RWPE2 (cell line): ENCODE measurements around the gene WNT9A.
"Not testable (repeated sequence)": the region's sequence is repeated elsewhere in the genome, so short reads cannot be mapped to it uniquely, and the experiment has no call there.

Experiments used
- ATAC-seq: fragments of 200-7000 bp; cut with Tn5 transposase; 3 replicates; pipeline ENCODE4 v1.9.1; 2021; ENCODE audit warnings: low read depth
- DNase-seq: peaks from one replicate; pipeline ENCODE4 v3.0.0-alpha.2; 2020; ENCODE audit warnings: low spot score
- H3K27ac ChIP-seq: fragments of 450-650 bp; 2 replicates; pipeline ENCODE4 v1.5.1; 2017; ENCODE audit warnings: mild to moderate bottlenecking; ENCODE audit not compliant: poor library complexity, severe bottlenecking
- H3K27me3 ChIP-seq: fragments of 250-450 bp; sonication (Bioruptor Pico); 2 replicates; pipeline ENCODE4 v1.5.1; 2021; ENCODE audit warnings: mild to moderate bottlenecking, moderate library complexity; ENCODE audit not compliant: insufficient read depth, poor library complexity, severe bottlenecking
- H3K36me3 ChIP-seq: fragments of 250-450 bp; sonication (Bioruptor Pico); 2 replicates; pipeline ENCODE4 v1.5.1; 2020; ENCODE audit warnings: low read depth, mild to moderate bottlenecking, moderate library complexity
- H3K4me1 ChIP-seq: fragments of 250-450 bp; sonication (Bioruptor Pico); 2 replicates; pipeline ENCODE4 v1.5.1; 2021; ENCODE audit warnings: mild to moderate bottlenecking, moderate library complexity; ENCODE audit not compliant: insufficient read depth, poor library complexity, severe bottlenecking
- H3K4me3 ChIP-seq: fragments of 250-450 bp; sonication (Bioruptor Pico); 2 replicates; pipeline ENCODE4 v1.5.1; 2021; ENCODE audit warnings: mild to moderate bottlenecking, moderate library complexity; ENCODE audit not compliant: severe bottlenecking
- H3K9me3 ChIP-seq: fragments of 250-450 bp; sonication (Bioruptor Pico); 2 replicates; pipeline ENCODE4 v1.5.1; 2021; ENCODE audit warnings: mild to moderate bottlenecking, moderate library complexity; ENCODE audit not compliant: severe bottlenecking
- CTCF ChIP-seq: fragments of 450-650 bp; IDR thresholded peaks from one replicate; pipeline ENCODE4 v1.5.1; 2017; ENCODE audit warnings: mild to moderate bottlenecking, moderate library complexity; ENCODE audit not compliant: poor library complexity, severe bottlenecking

WNT9A gene

GRCh38 chr1:227910511-227911153 lies 37.1 kb downstream of the WNT9A start:
- no peaks in the 10 kb centered on the region for H3K4me1 ChIP-seq
- H3K9me3 ChIP-seq = no peaks in the 10 kb centered on the region
- no peaks in the 10 kb centered on the region for H3K36me3 ChIP-seq
- DNase-seq (no peak), ATAC-seq (no peak)
- no peak overlapping the region for H3K27ac ChIP-seq
- H3K4me3 ChIP-seq = no peak overlapping the region
- H3K27me3 ChIP-seq = no peaks in the 10 kb centered on the region
- no peak for TF ChIP-seq CTCF

GRCh38 chr1:227909923-227910328 lies 37.8 kb downstream of the WNT9A start:
- not testable (repeated sequence) for H3K27ac ChIP-seq, DNase-seq, H3K9me3 ChIP-seq, ATAC-seq, H3K4me1 ChIP-seq, H3K4me3 ChIP-seq, H3K36me3 ChIP-seq, H3K27me3 ChIP-seq

GRCh38 chr1:227909188-227909587 lies 38.5 kb downstream of the WNT9A start:
- no peak overlapping the region for H3K27ac ChIP-seq
- no peaks in the 10 kb centered on the region for H3K27me3 ChIP-seq
- DNase-seq (no peak), ATAC-seq (no peak)
- no peaks in the 10 kb centered on the region for H3K9me3 ChIP-seq
- H3K4me3 ChIP-seq = no peak overlapping the region
- no peak for TF ChIP-seq CTCF
- no peaks in the 10 kb centered on the region for H3K36me3 ChIP-seq
- no peaks in the 10 kb centered on the region for H3K4me1 ChIP-seq

- Histone ChIP-seq H3K4me1 (no peaks in the 10 kb centered on the region), H3K27me3 (no peaks in the 10 kb centered on the region), H3K36me3 (no peaks in the 10 kb centered on the region), H3K27ac (no peak overlapping the region), H3K9me3 (no peaks in the 10 kb centered on the region), H3K4me3 (no peak overlapping the region)
- TF ChIP-seq CTCF = no peak
- DNase-seq (no peak), ATAC-seq (no peak)
Measured at GRCh38 chr1:227908359-227908758, 39.4 kb downstream of the WNT9A start.

- Histone ChIP-seq H3K4me1 (no peaks in the 10 kb centered on the region), H3K9me3 (no peaks in the 10 kb centered on the region), H3K27ac (no peak overlapping the region), H3K4me3 (no peak overlapping the region), H3K27me3 (no peaks in the 10 kb centered on the region), H3K36me3 (no peaks in the 10 kb centered on the region)
- ATAC-seq (no peak), DNase-seq (no peak)
- TF ChIP-seq CTCF = no peak
Measured at GRCh38 chr1:227907439-227908015, 40.2 kb downstream of the WNT9A start.
